Measurements from ENCODE around the gene OLFML2B.
"Not testable (repeated sequence)": the region's sequence is repeated elsewhere in the genome, so short reads cannot be mapped to it uniquely, and the experiment has no call there.

OLFML2B gene

DNA sequence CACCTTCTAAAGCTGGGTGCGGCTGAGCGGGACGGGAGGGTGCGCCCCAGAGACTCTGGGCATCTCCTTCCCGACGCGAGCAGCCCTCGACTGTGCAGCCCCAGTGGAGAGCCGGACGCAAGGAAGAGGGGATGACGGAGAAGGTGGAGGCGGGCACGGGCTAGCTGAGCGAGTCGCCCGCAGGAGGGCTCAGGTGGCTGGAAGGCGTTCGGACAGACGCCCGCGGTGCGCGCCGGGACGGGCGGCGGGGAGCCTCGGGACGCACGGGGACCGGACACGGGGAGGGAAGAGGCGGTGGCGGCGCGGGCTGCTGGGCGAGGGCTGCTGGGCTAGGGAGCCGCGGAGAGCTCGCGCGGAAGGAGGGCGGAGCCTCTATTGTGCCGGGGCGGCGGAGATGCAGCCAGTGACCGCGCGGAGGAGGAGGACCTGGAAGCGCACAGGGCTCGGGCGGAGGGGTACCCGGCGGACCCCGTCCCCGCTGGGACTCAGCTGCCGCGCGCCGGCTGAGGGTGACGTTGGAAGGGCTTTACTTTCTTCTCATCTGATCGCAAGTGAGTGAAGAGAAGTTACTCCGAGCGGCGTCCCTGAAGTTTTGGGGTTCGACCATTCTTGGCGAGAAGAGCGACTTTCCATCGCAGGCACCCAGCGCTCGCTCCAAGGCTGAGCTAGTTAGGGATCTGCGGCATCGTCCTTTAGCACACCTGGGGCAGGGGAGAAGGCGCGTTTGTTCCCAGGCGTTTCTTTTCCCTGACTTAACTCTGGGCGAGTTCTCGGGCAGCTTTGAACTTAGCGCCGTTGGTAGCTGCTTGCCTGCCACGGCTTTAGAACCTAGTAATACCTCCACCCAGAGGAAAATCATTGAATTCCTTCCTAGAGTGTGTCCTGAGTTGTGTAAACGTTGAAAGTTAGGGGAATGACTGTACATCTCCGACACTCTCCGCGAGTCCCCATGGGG is at the start of gene OLFML2B:
OLFML2B (minus strand) TSS at position 323 of the 955 bp plus-strand sequence. CDS start 439 bp downstream, outside the sequence.
- peak; percentile 92 for DNase-seq

DNA sequence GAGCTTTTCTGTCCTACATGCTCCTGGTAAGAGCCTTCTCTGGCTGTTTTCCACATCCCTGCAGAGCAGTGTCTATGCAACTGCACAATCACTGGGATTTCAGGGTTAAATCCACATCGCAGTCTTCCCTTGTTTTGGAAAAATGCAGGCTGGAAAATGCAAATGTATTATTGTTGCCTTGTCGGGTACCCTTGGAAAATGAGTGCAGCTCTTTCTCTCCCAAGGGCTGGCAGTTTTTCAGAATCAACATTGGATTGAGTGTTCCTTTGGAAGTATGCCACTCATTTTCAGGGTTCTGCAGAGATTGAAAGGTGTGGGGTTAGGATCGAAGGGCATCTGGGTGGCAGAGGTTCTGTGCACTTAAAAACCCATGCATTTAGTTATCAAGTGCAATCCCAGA is 49.1 kb upstream of the OLFML2B start:
- DNase-seq, result no peak

DNA sequence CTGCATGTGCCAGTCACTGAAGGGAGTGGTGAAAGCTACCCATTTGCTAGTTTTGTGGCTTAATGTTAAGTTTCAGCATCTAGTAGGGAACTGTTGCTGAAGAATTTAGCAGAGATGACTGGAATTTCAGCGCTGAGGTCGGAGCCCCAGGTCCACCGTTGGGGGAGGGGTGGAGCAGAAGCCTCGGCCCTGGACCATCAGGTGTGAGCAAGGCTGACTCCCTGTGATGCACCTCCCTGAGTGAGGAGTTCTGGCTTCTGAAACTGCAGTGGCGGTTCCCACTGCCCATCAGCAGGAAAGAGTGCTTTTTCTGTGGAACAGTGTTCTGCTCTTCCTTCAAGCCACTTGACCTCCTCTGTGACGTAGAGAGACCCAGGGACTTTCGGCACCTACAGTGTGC is 47.2 kb upstream of the OLFML2B start:
- peak; percentile 41 for DNase-seq

DNA sequence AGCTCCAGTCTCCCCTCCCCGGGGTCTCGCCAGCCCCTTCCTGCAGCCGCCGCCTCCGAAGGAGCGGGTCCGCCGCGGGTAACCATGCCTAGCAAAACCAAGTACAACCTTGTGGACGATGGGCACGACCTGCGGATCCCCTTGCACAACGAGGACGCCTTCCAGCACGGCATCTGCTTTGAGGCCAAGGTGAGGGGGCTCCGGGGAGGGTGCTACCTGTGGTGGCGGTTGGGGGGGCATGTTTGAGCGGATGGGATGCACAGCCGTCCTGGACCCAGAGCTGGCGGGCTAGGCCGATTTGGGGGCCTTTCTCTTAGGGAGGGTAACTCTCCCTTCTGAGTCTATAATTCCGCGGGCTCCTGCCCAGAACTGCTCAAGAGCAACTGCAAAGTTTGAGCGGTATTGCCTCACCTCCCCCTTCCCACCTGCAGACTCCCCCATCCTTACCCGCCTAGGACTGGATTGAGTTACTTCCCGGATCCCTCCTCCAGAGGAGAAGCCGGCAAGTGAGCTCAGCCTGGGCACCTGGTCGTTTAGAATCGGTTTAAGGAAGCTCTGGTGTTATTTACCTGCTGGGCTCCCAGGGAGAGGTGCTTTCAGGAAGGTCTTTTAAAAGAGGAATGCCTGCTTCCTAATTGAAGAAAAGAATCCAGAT is 46.6 kb upstream of the OLFML2B start:
- DNase-seq, result no peak

DNA sequence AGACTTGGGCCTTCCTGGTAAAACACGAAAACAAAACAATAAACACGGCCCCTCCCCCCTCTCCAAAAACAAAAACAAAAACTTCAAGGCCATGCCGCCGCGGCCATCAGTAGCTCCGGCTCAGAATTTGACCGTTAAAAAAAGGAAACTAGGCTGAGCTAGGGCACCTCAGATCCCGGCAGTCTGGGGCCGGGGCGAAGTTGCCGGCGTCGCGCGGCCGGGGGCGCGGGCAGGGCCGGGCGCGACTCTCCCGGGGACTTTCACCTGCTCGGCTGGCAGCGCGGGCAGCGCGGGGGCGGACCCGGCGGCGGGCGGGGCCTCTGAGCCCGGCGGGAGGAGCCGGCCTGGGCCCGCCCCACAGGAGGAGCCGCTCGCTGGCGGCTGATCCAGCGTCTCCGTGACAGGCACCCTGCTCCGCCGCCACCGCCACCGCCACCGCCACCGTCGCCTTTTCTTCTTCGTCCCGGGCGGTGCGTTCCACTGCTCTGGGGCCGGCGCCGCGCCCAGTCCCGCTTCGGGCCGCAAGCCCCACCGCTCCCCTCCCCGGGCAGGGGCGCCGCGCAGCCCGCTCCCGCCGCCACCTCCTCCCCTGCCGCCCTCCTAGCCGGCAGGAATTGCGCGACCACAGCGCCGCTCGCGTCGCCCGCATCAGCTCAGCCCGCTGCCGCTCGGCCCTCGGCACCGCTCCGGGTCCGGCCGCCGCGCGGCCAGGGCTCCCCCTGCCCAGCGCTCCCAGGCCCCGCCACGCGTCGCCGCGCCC is 45.8 kb upstream of the OLFML2B start, which contains the start of gene NOS1AP:
NOS1AP (plus strand) TSS at position 358 of the 760 bp plus-strand sequence. CDS start 487 bp downstream, outside the sequence.
- peak; percentile 89 for DNase-seq

DNA sequence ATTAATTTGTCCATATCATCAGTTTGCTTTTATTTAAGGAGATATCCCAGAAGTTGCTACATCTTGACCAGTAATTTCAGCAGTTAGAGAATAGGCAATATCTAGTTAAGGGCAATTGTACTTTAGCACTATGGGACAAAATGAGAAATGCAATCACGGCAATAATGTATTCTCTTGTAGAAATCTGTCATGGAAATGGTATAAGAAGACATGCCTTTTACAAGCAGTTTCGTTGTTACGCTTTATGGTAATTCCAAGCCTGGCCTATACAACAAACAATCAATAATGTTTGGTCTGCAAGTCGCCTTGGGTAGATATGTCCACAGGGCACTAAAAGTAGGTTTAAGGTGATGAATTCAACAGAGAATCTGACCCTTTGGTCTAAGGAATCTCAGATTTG is 44.6 kb upstream of the OLFML2B start:
- no peak for DNase-seq

DNA sequence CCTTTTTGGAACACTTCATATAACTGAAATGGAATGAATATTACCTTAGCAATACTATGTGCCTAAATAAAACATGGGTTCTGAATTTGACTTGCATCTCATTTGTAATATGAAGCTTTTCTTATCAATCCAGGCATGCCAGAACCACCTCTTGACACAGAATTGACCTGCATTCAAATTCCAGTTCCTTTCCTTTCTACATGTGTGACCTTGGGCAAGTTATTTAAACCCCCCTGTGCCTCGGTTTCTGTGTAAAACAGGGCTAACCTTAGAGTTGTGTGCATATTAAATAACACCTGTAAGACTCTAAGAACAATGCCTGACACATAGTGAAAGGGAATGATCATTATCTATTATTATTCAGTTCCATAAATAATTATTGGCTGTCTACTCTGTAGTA is 43.8 kb upstream of the OLFML2B start:
- DNase-seq, result no peak

DNA sequence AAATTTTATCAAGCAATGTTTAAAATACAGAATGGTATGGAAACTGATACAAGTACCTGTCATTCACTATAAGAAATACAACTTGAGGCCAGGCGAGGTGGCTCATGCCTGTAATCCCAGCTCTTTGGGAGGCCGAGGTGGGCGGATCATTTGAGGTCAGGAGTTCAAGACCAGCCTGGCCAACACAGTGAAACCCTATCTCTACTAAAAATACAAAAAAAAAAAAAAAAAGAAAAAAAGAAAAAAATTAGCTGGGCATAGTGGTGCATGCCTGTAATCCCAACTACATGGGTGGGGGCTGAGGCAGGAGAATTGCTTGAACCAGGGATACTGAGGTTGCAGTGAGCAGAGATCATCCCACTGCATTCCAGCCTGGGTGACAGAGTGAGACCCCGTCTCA is 43.2 kb upstream of the OLFML2B start:
- DNase-seq, result not testable (repeated sequence)

DNA sequence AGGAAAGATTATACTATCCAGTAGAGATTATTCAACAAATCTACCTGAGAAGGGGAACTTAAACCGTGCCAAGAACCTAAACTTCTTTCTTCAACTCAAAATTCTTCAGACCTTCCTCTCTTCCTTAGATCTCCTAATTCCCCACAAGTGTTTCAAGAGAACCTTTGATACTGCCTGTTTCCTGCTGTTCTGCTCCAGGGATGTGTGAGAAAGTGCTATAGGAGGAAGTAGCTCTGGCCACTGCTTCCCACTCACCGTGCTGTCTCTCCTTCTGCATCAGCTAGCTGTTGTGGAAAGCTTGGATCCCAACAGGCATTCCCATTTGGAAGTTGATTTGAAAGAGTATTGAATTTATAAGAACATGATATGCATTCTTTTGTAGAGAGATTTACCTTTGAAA is 41.3 kb upstream of the OLFML2B start:
- no peak for DNase-seq

DNA sequence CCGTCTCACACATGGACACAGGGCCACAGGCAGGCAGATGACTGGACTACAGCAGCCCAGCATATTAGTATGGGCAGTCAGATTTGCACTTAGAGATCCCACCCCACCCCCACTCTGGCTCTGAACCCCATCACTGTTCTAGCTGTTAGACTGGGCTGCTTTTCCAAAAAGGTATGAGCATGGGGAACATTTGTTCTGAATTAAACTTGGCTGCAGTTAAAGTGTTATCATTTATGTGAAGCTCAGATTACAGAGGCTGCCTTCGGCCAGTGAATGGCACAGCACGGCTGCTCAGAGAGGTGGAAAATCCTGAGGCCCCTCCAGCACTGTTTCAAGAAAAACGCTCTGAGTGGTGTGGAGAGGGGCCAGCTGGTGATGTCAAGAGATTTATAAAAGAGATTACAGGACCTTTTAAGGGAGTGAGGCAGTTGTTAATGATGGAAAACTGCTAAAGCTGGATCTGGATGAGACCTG is 38.9 kb upstream of the OLFML2B start:
- peak; percentile 83 for DNase-seq

DNA sequence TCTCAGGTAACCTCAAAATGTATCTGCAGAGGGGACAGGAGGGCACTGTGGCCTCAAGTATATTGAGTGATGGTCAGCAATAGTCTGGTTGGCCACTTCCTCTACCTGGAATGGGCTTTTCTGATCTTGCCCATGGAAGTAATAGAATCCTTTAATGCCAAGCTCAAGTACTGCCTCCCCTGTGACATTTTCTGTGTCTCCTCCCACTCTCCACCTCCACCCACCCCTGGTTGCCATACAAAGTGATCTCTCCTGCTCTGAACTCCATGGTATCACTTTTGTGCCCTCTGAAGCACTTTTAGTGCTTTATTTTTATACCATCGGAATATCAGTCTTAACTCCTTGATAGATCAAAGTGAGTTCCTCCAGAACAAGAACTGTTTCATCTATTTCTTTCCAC is 36.6 kb upstream of the OLFML2B start:
- DNase-seq, result no peak

DNA sequence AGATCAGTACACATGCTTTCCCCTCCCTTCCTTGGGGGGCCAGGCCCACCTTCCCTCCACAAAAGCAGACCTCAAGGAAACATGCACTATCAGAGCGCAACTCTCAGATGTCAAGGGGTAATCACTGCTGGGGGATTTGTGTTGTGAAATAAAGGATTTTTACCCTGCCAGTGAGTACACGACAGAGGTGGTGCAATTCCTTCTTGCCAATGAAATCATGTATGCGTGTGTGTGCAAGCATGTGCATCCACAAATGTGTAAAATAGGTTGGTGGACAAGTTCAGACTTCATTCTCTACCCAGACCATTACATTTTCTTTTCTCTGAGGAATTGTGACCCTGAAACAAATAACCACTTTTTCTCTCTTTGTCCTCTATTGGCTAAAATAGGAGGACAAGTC is 36.1 kb upstream of the OLFML2B start:
- DNase-seq, result no peak

DNA sequence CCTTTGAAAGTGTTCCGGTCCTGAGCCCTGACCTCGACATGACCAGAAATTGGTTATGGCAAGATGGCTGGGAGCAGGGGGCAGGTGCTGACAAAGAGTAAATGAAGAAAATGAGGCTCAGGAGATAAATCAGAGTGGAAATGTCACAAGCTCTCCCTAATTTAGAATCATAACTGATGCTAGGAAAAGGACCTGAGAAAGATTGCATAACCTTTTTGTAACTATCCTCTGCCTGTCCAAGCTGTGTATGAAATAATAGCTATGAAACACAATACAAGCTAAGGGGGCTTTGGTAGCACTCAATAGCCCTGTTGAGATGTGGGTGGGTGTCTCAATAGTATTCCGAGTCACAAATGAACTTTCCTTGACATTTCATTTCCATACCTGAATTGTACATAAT is 32.9 kb upstream of the OLFML2B start:
- no peak for DNase-seq

DNA sequence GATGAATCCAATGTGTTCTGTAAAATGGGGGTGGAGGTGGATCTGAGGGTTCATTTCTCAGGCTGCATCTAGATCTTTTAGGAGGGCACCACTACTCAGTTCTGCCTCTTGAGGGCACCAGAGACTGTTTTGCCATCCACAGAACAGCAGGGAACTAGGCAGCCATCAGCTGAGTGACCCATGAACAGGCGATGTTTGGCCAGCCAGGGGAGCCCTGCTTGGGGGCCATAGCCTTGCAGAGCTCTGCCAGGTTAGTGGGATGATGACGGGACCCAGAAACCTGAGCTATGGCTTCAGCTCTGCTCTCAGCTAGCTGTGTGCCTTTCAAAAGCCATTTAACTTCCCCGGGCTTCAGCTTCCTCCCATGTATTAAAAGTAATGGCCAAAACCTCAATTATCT is 32.4 kb upstream of the OLFML2B start:
- DNase-seq, result peak; percentile 89

DNA sequence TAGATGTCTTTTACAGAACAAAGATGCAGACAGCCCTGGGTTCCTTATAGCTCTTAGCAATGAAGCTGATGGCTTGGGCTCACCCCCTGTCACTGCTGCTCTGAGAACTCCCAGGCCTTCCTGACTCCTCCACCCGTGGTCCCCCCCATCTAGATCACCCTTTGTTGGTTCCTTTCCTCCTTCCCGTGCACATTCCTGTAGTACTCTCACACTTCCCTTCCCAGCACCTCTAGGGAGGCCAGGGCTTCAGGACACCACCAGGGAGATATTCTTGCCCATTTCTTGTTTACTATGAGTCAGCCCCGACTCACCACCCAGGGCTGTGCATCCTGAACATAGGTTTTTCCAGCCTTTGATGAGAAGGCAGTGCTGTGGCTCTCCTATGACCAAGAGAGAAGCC is 31.4 kb upstream of the OLFML2B start:
- DNase-seq, result no peak

DNA sequence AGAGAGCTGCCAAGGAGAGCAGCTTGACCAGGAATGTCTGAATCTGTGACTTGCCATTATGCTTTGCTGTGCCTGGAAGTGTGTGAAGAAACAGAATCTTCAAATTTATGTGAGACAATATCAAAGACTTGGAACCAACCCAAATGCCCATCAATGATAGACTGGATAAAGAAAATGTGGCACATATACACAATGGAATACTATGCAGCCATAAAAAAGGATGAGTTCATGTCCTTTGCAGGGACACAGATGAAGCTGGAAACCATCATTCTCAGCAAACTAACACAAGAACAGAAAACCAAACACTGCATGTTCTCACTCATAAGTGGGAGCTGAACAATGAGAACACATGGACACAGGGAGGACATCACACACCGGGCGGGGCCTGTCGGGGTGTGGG is 30.3 kb upstream of the OLFML2B start:
- not testable (repeated sequence) for DNase-seq

DNA sequence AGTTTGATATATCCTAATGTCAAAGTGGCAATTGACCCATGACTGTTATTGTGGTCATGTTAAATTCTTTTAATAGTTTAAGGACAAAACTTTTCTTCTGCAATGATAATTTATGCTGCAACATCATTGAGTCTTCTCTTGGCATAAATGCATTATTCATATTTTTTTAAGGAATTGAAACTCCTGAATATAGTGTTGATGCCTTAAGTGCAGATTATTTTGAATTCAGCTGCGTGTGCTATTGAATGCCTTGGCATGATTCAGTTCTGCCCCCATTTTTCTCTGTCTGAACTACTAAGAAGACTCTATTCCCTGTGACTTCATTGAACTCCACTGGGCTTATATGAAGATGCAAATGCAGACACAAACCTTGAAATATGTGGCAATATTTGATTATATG is 23.3 kb upstream of the OLFML2B start:
- no peak for DNase-seq

DNA sequence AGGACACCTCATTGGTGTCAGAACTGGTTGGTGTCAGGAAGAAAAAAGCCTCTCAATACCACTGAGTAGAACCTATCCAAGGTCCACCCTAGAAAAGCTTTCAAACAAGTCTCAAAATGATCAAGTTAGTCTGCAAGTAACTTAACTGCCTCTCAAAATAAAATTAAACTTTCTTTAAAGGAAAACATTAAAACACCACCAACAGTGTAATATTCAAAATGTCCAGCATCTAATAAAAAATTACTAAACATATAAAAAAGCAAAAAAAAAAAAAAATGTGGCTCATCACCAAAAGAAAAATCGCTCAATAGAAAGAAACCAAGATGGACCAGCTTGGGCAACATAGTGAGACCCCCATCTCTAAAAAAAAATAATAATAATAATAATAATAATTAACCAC is 18.7 kb upstream of the OLFML2B start:
- no peak for DNase-seq

DNA sequence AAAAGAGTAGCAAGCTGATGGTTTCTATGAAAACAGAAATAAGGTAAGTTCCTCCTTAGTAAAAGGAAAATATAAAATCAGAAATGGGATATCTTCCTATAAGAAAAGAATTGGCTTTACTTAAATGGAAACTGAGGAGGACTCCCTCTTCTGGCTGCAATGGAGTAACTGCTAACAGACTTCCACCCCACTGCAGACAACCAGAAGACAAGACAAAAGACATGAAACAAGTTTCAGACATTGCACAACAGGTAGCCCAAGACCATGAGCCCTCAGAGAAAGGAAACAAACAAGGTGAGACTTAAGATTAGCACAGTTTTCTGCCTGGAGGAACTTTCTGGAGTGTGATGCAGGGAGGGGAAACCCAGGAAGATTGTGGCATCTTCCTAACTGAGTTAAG is 17.0 kb upstream of the OLFML2B start:
- DNase-seq, result no peak

DNA sequence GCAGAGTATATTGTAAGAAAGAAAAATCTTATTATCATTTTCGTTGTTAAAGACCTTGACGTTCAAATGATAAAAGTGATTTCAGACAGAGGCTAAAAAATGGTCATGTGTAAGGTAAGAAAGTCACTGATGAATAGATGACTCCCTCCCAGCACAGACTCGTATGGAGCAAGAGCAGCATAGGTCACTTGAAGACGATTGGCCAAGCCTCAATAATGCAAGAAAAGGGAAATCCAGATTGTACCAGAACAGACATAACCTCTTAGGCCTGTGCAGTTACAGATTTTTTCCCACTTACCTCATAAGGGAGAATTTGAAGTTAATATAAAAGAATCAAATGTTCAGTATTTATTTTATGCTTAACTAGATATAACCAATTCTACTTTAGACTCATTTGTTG is 16.3 kb upstream of the OLFML2B start:
- DNase-seq, result no peak

DNA sequence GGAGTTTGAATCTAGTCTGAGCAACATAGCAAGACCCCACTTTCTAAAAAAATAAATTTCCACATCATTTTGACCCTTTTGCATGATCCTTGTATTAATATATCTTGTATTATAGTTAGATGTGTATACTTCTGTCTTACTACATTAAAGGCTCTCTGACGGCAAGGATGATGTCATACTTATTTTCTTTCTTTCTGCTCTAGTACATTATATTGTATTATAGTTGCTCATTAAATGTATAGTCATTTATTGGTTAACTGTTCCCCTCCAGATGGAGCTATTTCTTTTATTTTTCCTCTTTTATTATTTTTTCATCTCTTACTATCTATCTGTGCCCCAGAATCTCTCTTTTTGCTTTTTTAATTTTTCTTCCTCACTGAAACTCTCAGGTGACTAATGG is 15.0 kb upstream of the OLFML2B start:
- no peak for DNase-seq

DNA sequence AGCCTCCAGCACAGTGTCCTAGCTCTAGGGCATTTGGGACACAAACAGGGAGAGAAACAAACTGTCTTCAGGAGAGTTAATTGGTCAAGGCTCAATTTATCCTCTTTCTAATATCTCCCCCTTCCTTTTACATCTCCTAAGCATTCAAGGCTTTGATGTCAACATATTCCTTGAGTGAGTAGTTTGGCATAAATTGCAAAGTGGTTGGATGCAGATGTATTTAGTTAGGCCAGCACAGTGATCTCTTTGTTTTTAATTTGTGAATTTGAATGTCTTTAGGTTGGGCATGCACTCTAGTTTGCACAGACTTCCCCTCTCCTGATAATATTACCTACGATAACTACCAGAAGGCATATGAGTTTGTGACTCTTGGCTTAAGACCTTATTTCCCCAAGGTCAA is 12.5 kb upstream of the OLFML2B start:
- DNase-seq, result no peak

DNA sequence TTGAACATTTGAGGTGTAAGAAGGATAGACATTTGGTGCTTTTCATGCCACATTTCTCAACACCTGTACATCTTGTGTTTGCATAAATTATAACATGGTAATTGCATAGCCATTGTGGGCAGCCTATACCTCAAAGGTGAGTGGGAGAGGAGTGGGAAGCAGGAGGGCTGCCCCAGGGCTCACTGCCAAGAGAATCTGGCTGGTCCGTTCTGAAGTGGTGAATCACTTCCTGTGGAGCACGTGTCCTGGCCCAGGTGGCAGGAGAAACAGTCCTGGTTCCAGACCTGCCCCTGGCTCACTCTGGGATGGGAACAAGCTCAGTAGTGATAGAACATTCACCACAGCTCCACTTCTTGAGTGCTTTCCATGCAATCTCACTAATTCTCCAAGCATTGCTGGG is 11.6 kb upstream of the OLFML2B start:
- DNase-seq, result no peak

Data from eye (tissue), 1 donor.